DMS114 treated with DMSO at 0.1 percent for 48 hours (cell line): ENCODE results near the gene CASP7.

Experiments
- DNase-seq: peaks from one replicate; lab custom pipeline; 2025; ENCODE audit not compliant: unreplicated experiment; lab: John Stamatoyannopoulos, UW

Gene CASP7

DNA sequence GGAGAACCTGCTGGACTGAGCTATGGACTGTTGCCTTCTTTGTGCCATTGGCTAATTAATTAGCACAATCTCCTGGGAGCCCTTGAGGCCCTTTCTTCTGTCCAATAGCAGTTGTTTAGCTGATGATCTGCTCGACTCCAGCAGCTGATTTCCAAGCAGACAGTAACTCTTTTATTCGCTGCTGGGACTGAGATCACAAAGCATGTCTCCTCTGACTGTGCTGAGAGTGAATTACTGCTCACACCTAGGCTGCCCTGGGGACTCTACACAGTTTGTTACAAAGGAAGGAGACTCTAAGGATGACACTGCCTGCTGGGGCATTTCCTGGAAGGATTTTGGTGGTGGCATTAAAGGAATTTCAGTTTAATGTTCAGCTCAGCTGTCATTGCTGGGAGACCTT is 31.4 kb downstream of the CASP7 start:
- DNase-seq, result no peak

- DNase-seq, result no peak
Observed at GRCh38 chr10:113712024-113712423, 32.3 kb downstream of the CASP7 start.

DNA sequence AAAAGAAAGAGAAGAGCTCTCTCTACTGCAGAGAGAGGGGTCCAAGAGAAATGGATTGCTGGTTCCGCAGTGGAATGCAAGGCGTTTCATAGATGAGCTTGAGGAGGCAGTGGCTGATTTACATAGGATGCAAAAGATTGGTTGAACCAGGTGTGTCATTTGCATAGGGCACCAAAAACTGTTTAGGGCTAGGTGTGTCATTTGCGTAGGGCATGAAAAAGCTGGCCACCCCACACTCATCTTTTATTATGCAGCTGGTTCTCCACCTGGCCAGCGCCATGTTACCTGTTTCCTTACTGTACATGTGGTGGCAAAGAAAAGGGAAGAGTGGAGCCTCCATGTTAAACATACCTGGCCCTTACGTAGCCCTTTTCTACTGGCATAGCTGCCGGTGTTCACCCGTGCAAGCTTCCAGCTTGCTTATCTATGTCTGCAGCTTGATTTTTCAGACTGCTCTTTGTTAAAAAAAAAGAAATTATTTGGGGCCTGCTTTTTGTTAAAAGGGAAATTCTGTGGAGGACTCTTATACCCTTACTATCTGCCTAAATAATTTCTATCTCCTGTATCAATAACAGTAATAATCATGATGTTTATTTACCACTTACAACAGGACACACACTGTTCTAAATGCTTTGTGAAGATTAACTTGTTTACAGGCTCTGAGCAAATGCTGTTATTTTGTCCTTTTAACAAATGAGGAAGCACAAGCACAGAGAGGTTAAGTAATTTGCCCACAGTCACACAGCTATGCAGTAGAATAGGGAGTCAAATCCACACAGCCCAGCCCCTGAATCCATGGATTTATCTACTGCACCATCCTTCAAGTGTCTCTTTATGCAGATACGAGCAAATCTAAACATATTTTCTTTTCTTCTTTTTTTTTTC is 33.3 kb downstream of the CASP7 start:
- DNase-seq, result no peak

GRCh38 chr10:113713640-113713982 is 33.9 kb downstream of the CASP7 start:
- no peak for DNase-seq

DNA sequence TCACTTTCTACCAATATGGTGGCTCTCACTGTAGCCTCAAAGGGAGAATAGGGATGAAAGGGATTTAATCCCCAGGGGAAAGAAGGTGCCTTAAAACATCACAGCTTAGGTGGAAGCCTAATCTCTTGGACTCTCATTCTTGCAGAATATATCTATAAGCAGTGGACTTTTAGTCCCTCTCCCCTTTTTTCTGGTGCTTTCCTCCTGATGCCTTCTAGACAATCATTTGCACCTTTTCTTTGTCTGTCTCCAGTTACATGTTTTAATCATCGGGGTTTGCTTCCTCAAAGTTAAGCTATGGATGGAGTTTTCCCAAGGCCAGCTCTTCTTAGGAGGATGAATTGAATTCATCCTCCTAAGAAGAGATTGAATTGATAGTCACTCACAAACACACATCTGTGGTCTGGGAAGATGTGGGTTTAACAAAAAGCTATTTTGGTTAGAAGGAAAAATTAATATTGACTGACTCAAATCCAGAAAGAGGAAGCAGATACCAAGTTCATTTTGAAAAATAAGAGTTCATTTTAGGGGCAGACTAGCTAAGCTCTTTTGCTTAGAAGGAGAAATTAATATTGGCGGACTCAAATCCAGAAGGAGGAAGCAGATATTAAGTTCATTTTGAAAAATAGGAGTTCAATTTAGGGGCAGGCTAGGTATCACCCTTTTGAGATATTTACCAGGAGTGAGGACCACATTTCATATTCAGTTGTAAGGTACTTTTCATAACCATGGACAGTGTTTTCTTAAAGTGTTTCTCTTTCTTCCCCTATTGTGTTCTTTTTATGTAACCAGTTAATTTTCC is 36.6 kb downstream of the CASP7 start:
- no peak for DNase-seq

DNA sequence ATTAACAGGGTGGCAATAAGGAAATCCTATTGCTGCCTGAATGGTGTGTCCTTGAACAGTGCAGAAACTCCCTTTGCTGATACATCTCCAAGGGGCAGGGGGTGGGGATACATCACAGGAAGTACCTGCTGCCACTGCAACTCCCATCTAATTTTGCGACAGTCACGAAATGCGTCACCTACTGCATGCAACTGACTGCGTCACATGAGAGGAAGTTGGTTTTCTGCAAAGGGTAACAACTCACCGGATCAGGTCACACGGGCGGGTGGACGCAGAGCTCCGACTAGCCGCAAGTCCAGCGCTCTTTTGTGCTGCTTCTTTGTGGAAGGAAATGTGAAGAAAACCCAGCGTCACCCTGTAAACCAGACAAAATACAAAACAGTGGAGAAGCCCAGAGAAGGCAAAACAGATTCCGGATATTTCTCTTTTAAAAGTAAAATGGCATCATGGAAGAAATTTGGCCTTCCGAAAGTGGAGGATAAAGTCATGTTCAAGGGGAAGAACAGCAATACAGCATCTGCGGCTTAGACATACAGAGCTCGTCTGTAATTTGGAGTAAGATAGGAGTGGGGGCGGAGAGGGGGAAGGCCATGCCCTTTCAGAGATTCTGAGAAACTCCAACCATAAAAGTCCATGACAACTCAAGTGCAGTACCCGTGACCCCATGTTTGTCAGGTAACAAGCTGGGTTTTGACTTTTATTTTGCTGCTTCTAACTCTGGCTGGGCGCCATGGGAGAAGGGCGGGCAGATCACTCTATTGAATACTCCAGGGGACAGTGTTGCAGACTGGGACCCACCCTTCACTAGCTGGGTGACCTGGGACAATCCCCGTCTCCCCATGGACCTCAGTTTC is 39.5 kb downstream of the CASP7 start:
- DNase-seq, result no peak

GRCh38 chr10:113720386-113720785 is 40.7 kb downstream of the CASP7 start:
- DNase-seq, result no peak

DNA sequence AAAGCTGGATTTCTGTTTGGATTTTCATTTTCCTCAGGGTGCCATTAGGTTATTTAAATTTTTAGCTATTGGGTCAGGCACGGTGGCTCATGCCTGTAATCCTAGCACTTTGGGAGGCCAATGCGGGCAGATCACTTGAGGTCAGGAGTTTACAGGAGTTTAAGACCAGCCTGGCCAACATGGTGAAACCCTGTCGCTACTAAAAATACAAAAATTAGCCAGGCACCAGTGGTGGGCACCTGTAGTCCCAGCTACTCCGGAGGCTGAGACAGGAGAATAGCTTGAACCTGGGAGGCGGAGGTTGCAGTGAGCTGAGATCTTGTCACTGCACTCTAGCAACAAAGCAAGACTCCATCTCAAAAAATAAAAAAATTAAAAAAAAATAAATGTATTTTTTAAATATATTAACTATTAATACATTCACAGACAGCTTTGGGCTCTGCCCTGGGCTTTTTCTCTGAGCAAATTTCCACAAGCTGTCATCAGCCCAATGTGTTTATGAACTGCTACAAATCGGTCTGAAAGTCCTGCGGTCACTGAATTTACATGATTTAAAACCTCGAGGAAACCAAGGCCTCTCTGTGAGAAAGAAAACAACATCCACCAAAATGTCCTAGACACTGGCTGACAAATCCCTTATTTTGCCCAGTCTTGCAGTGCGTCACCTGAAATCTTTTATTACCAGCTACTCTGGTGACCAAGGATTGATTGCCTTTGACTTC is 52.6 kb downstream of the CASP7 start:
- no peak for DNase-seq

GRCh38 chr10:113732966-113733365 is 53.3 kb downstream of the CASP7 start:
- no peak for DNase-seq

GRCh38 chr10:113733635-113734034 is 53.9 kb downstream of the CASP7 start:
- DNase-seq, result no peak

DNA sequence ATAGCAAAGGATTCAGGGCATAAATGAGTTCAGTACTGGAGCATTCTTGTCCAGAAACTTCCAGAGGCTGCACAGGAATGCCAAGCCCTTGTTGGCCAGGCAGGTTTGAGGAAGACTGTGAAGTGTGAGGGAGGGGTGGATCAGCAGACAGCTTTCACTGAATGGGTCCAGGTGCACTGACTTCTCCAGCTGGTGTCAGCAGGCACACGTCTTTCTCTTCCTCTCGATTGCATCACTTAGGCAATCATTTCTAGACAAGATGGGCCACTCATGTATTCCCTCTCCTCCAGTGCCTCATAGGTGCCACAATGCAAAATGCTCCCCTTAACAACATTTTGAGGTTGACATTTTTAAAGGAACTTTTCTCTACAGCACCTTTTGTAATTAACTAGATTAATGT is 56.2 kb downstream of the CASP7 start:
- no peak for DNase-seq

GRCh38 chr10:113736576-113736975 is 56.9 kb downstream of the CASP7 start:
- DNase-seq, result no peak

- DNase-seq, result no peak
Observed at GRCh38 chr10:113739031-113739430, 59.3 kb downstream of the CASP7 start.

GRCh38 chr10:113739577-113739976 is 59.9 kb downstream of the CASP7 start:
- DNase-seq, result no peak

DNA sequence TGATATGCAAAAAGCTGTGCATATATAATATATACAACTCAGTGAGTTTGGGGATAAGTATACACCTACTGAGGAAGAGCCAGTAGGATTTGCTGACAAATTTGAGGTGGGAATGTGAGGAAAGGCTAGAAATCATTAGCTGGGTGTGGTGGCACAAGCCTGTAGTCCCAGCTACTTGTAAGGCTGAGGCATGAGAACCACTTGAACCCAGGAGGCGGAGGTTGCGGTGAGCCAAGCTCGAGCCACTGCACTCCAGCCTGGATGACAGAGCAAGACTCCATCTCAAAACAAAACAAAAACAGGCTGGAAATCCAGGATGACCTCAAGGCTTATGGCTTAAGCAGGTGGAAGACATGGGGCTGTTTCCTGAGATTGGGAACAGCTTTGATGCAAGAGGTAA is 61.1 kb downstream of the CASP7 start:
- DNase-seq, result no peak

- DNase-seq, result no peak
Observed at GRCh38 chr10:113742466-113742865, 62.8 kb downstream of the CASP7 start.

DNA sequence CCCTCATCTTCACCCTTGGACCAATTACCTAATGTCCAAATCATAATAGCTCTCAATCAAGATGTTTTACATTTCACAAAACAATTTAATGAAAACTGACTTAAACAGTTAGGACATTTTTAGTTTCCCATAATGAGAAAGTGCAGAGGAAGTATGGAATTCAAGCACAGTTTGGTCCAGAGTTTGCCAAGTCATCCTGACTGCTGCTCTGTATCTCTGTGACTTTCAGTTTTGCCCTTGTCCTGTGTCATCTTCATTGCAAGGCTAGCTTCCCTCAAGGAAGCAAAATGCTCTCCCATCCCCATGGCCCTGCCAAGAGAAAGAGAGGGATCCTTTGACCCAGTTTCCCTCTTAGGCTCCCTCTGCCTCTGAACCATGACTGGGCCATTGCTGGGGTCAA is 63.9 kb downstream of the CASP7 start:
- no peak for DNase-seq

DNA sequence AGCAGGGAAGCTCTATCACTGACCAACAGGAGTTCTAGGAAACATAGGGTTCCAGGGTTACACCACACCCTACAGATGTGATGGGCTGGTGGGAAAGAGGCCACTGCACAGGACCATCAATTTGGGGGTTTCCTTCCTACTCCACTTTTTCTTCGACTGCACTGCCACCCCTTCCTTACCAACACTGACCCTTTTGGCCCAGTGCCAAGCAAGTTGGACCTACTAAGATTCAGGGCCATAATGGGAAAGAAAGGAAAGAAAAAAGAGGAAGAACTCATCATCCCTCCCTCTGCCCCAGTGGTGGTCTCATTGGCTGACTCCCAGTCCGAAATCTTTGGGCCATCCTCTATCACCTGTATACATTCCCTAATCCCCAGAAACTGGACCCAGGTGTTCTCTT is 65.7 kb downstream of the CASP7 start:
- no peak for DNase-seq

GRCh38 chr10:113746217-113746957 is 66.7 kb downstream of the CASP7 start:
- DNase-seq, result no peak

DNA sequence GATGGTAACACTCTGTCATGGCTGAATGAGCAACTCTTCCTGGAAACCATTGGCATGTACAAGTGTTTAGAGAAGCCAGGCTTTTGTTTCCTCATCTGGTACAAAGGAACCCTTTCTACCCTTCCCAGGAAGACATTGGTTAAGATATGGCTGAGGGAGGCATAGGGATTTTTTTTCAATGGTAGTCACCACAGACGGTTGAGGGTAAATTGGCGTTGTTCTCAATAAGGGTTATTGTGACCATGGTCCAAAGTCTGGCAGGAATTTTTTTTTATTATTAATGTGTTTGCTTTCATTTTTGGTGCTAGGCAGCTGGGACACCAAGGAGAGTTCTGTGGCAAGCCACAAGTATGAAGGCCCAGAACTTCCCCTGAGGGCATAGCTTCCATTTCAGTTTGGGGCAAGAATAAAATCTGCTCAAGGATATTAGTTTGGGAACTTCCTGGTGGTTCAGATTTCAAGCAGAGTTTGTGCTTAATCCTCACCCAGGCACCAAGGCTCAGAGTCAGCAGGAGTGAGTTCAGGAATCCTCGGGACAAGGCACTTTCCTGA is 71.5 kb downstream of the CASP7 start, which contains the start of gene PLEKHS1:
TSS of gene PLEKHS1 (plus strand) at position 502 of the 552 bp plus-strand sequence. CDS start 3,596 bp downstream, outside the sequence.
- DNase-seq, result no peak
